Adrenal gland (tissue), 5 donors: ENCODE data around the gene ST7.

Source experiments
- CTCF ChIP-seq, 6 experiments: fragments of 450-650 bp in 4 of 6; fragments of 200-600 bp in 2 of 6; sonication (generic) in 1 of 6; IDR thresholded peaks; 1 replicate in 5 of 6; 2 replicates in 1 of 6; pipeline versions ENCODE4 v1.5.1 to v1.8.0; 2016 to 2021; ENCODE audit warnings: antibody characterized with exemption in 6 of 6, mild to moderate bottlenecking in 2 of 6, moderate library complexity in 1 of 6
- POLR2A ChIP-seq, 2 donors: fragments of 450-650 bp; IDR thresholded peaks; one replicate each; pipeline ENCODE4 v1.6.1; 2017; ENCODE audit warnings: antibody characterized with exemption in 2 of 2, mild to moderate bottlenecking in 2 of 2, moderate library complexity in 1 of 2
- donor health status: DM: no; HTN: no; CAD: no.

- TF ChIP-seq CTCF (IDR thresholded peaks at IDR 0.05) (no peak), POLR2A (IDR thresholded peaks at IDR 0.05) (no peak)
Measured at GRCh38 chr7:117014099-117014656, 60.9 kb downstream of the ST7 start.
